IMR-90 (cell line): ENCODE data around the gene RHOBTB1. TPM values are rescaled to one million over a fixed set of nuclear protein-coding genes. Genes with fewer than 3 reads are reported as not detected.

ENCODE experiments used
- ATAC-seq: fragments of 200-7000 bp; cut with Tn5 transposase; 2 replicates; pipeline ENCODE4 v1.9.1; 2020; ENCODE audit warnings: low read depth, mild to moderate bottlenecking, moderate library complexity
- BruUV-seq: library from RNA; stranded (reverse); fragments of 400-500 nt; replicated peaks from 2 replicates; lab custom pipeline; 2021; lab: Mats Ljungman, UMichigan
- CTCF ChIA-PET: fragments of 300-600 bp; formaldehyde crosslinking; extraction: SDS; loops from one replicate; lab custom pipeline; 2021; ENCODE audit warnings: antibody characterized with exemption; lab: Yijun Ruan, JAX
- POLR2A ChIA-PET: fragments of 300-600 bp; sonication (Branson Sonifier 250); formaldehyde crosslinking; loops from one replicate; lab custom pipeline; 2022; ENCODE audit warnings: antibody characterized with exemption; ENCODE audit not compliant: unreplicated experiment; lab: Charles Lee
- DNase-seq: peaks from one replicate; pipeline ENCODE4 v3.0.0; 2013
- H2AFZ ChIP-seq: replicated peaks from 2 replicates; pipeline ENCODE3; 2013; ENCODE audit warnings: low read length, mild to moderate bottlenecking; ENCODE audit not compliant: poor library complexity
- H2AK5ac ChIP-seq: 2 replicates; pipeline ENCODE4 v1.6.1; 2013; ENCODE audit warnings: low read depth, low read length, inconsistent platforms
- H2AK9ac ChIP-seq: replicated peaks from 2 replicates; pipeline ENCODE3; 2013; ENCODE audit warnings: mild to moderate bottlenecking, low read depth, low read length, moderate library complexity; ENCODE audit not compliant: poor library complexity
- H2BK120ac ChIP-seq: 2 replicates; pipeline ENCODE4 v1.6.1; 2013; ENCODE audit warnings: low read depth, low read length, inconsistent platforms
- H2BK15ac ChIP-seq: 3 replicates; pipeline ENCODE4 v1.6.1; 2013; ENCODE audit warnings: low read depth, low read length, inconsistent platforms
- H2BK20ac ChIP-seq: 2 replicates; pipeline ENCODE4 v1.6.1; 2013; ENCODE audit warnings: low read depth, mild to moderate bottlenecking, inconsistent platforms, low read length, moderate library complexity
- H2BK5ac ChIP-seq: 2 replicates; pipeline ENCODE4 v1.6.1; 2013; ENCODE audit warnings: mild to moderate bottlenecking, low read depth, low read length, inconsistent platforms; ENCODE audit not compliant: poor library complexity, severe bottlenecking
- H3K14ac ChIP-seq: replicated peaks from 2 replicates; pipeline ENCODE4 v1.6.1; 2013; ENCODE audit warnings: low read depth, low read length, inconsistent platforms
- H3K18ac ChIP-seq: 2 replicates; pipeline ENCODE4 v1.6.1; 2013; ENCODE audit warnings: low read depth, low read length, control low read depth
- H3K23ac ChIP-seq: 2 replicates; pipeline ENCODE4 v1.6.1; 2013; ENCODE audit warnings: low read depth, low read length, inconsistent platforms
- H3K27ac ChIP-seq: 2 replicates; pipeline ENCODE4 v1.5.1; 2013; ENCODE audit warnings: mild to moderate bottlenecking, control low read depth, low read length; ENCODE audit not compliant: insufficient read depth
- H3K27me3 ChIP-seq: 2 replicates; pipeline ENCODE4 v1.6.1; 2013; ENCODE audit warnings: low read length; ENCODE audit not compliant: control insufficient read depth, insufficient read depth
- H3K36me3 ChIP-seq: 2 replicates; pipeline ENCODE4 v1.6.1; 2013; ENCODE audit warnings: low read length, mixed read lengths; ENCODE audit not compliant: control insufficient read depth, insufficient read depth
- H3K4ac ChIP-seq: 2 replicates; pipeline ENCODE4 v1.6.1; 2013; ENCODE audit warnings: low read depth, low read length, inconsistent platforms
- H3K4me1 ChIP-seq: 2 replicates; pipeline ENCODE4 v1.6.1; 2013; ENCODE audit warnings: low read length, mixed read lengths; ENCODE audit not compliant: control insufficient read depth, insufficient read depth
- H3K4me2 ChIP-seq: 2 replicates; pipeline ENCODE4 v1.6.1; 2013; ENCODE audit warnings: low read depth, mild to moderate bottlenecking, control low read depth, low read length, moderate library complexity
- H3K4me3 ChIP-seq: 2 replicates; pipeline ENCODE4 v1.5.1; 2013; ENCODE audit warnings: low read depth, mild to moderate bottlenecking, control low read depth, low read length, moderate library complexity; ENCODE audit not compliant: insufficient read depth
- H3K56ac ChIP-seq: 2 replicates; pipeline ENCODE4 v1.6.1; 2013; ENCODE audit warnings: low read length, inconsistent platforms; ENCODE audit not compliant: insufficient read depth; ENCODE audit errors: extremely low read depth
- H3K79me1 ChIP-seq, 2 experiments: 2 replicates each; pipeline ENCODE4 v1.6.1; 2013; ENCODE audit warnings: low read length in 2 of 2, inconsistent platforms in 1 of 2, low read depth in 1 of 2
- H3K9ac ChIP-seq: 2 replicates; pipeline ENCODE4 v1.6.1; 2013; ENCODE audit warnings: low read depth, low read length, control low read depth
- H3K9me1 ChIP-seq: 2 replicates; pipeline ENCODE4 v1.6.1; 2013; ENCODE audit warnings: low read length, inconsistent platforms; ENCODE audit not compliant: insufficient read depth
- H3K9me3 ChIP-seq: 2 replicates; pipeline ENCODE4 v1.6.1; 2013; ENCODE audit warnings: low read length; ENCODE audit not compliant: control insufficient read depth, insufficient read depth
- H4K20me1 ChIP-seq: 2 replicates; pipeline ENCODE4 v1.6.1; 2013; ENCODE audit warnings: low read length, inconsistent platforms; ENCODE audit not compliant: insufficient read depth
- H4K5ac ChIP-seq: 2 replicates; pipeline ENCODE4 v1.6.1; 2013; ENCODE audit warnings: mild to moderate bottlenecking, low read depth, low read length, control low read depth
- H4K8ac ChIP-seq, 2 experiments: 2 replicates each; pipeline ENCODE4 v1.6.1; 2013; ENCODE audit warnings: low read depth in 2 of 2, low read length in 2 of 2, control low read depth in 1 of 2, inconsistent platforms in 1 of 2
- H4K91ac ChIP-seq: 2 replicates; pipeline ENCODE4 v1.6.1; 2013; ENCODE audit warnings: low read depth, low read length, inconsistent platforms; ENCODE audit not compliant: insufficient read depth
- BHLHE40 ChIP-seq: fragments of 150-350 bp; IDR thresholded peaks from 2 replicates; pipeline ENCODE4 v1.6.1; 2016; ENCODE audit warnings: mild to moderate bottlenecking, low read depth, low read length
- CHD1 ChIP-seq: IDR thresholded peaks from 2 replicates; pipeline ENCODE4 v1.6.1; 2012; ENCODE audit warnings: low read depth, low read length, improper control_type of control experiment
- FOS ChIP-seq: fragments of 150-350 bp; IDR thresholded peaks from 2 replicates; pipeline ENCODE4 v1.6.1; 2016; ENCODE audit warnings: low read depth, low read length
- MAFK ChIP-seq: IDR thresholded peaks from 2 replicates; pipeline ENCODE4 v1.6.1; 2012; ENCODE audit warnings: low read depth, low read length, improper control_type of control experiment
- MAZ ChIP-seq: IDR thresholded peaks from 2 replicates; pipeline ENCODE4 v1.6.1; 2012; ENCODE audit warnings: low read depth, mild to moderate bottlenecking, low read length, improper control_type of control experiment, moderate library complexity, borderline replicate concordance
- MXI1 ChIP-seq: IDR thresholded peaks from 2 replicates; pipeline ENCODE4 v1.6.1; 2012; ENCODE audit warnings: low read depth, mild to moderate bottlenecking, low read length, moderate library complexity, borderline replicate concordance
- NFE2L2 ChIP-seq: fragments of 150-350 bp; IDR thresholded peaks from 2 replicates; pipeline ENCODE4 v1.6.1; 2016; ENCODE audit warnings: low read depth, mild to moderate bottlenecking, low read length
- POLR2A ChIP-seq: IDR thresholded peaks from 2 replicates; pipeline ENCODE4 v1.6.1; 2012; ENCODE audit warnings: mild to moderate bottlenecking, low read depth, low read length
- RAD21 ChIP-seq: IDR thresholded peaks from 2 replicates; pipeline ENCODE4 v1.6.1; 2012; ENCODE audit warnings: low read length, improper control_type of control experiment
- RCOR1 ChIP-seq: IDR thresholded peaks from 2 replicates; pipeline ENCODE4 v1.6.1; 2012; ENCODE audit warnings: mild to moderate bottlenecking, low read length, improper control_type of control experiment; ENCODE audit not compliant: insufficient replicate concordance
- SMC3 ChIP-seq: fragments of 150-350 bp; IDR thresholded peaks from 2 replicates; pipeline ENCODE4 v1.6.1; 2016; ENCODE audit warnings: low read depth, mild to moderate bottlenecking, antibody characterized with exemption, low read length, moderate library complexity
- WGBS, 2 experiments: methylation state at CpG; one replicate each; pipeline versions ENCODE4 v1.1.5 to v1.1.7; 2013; ENCODE audit warnings: missing lambda C conversion rate in 2 of 2; ENCODE audit not compliant: insufficient read length in 1 of 2; ENCODE audit errors: extremely low coverage in 2 of 2; 5-methylcytosine and 5-hydroxymethylcytosine counted together
- dilution Hi-C: fragments of 300-500 bp; cut with HindIII; formaldehyde crosslinking; loops from one replicate; pipeline ENCODE4 v1.14.3; 2018; ENCODE audit warnings: low sequenced_read_pairs; ENCODE audit not compliant: unreplicated experiment
- in situ Hi-C: fragments of 300-500 bp; cut with MboI; formaldehyde crosslinking; loops from 3 replicates; pipeline ENCODE4 v1.14.3; 2019; ENCODE audit warnings: low sequenced_read_pairs, inconsistent platforms, mixed read lengths
- intact Hi-C: fragments of 100-400 bp; cut with micrococcal nuclease; formaldehyde crosslinking; loops from 2 replicates; pipeline ENCODE4 v1.10.0; 2022
- polyA plus RNA-seq, 3 experiments: library from polyadenylated mRNA; depleted of rRNA; stranded (reverse); fragments of >200 nt; gene quantifications; 2 replicates each; pipeline ENCODE4 v1.2.3, GENCODE V29; 2012; ENCODE audit warnings: low replicate concordance in 1 of 3
- total RNA-seq: library from RNA; depleted of rRNA; stranded (reverse); fragments of >200 nt; gene quantifications from 2 replicates; pipeline ENCODE4 v1.2.3, GENCODE V29; 2012
- TF ChIP-seq, protein P1 (sequence below): conservative IDR thresholded peaks from 2 replicates; pipeline ENCODE4 v1.5.1; 2012; ENCODE audit warnings: mild to moderate bottlenecking, low read depth, low read length, improper control_type of control experiment
- TF ChIP-seq, protein P2 (sequence below): fragments of 150-350 bp; IDR thresholded peaks from 2 replicates; pipeline ENCODE4 v1.6.1; 2016; ENCODE audit warnings: low read depth, mild to moderate bottlenecking, low read length, moderate library complexity, borderline replicate concordance
- TF ChIP-seq, protein P3 (sequence below): fragments of 150-350 bp; IDR thresholded peaks from 2 replicates; pipeline ENCODE4 v1.6.1; 2017; ENCODE audit warnings: mild to moderate bottlenecking, antibody characterized with exemption, low read length, low read depth

RHOBTB1 gene
- total and polyA plus RNA-seq, 2 of the 4 experiments (the other 2 are of a cell fraction), result 8.9 to 15.2 TPM

DNA sequence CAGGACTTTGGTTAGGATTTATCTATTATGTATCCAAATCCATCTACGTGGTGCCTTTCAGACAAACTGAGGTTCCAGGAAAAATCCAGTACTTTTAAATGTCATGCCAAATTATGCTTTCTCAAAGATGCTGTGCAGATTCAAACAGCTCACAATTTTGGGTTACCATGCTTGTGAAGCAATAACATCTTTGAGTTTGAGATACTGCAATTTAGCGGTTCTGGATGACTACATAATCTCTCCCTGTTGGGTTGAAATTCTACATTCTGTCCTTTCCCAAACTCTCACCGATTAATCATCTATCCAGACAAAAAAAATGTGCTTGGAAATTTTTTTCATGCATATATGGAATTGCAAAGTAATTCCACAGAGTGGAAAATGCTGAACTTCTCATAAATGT lies 3.5 kb downstream of the RHOBTB1 start:
- no peak overlapping the region for H3K56ac ChIP-seq
- H3K9me1 ChIP-seq, result peaks cover 11% of the 10 kb centered on the region
- H2AK9ac ChIP-seq, result no peak overlapping the region
- H3K79me1 ChIP-seq, result peaks cover 7 to 55% of the 10 kb centered on the region in 2 experiments; a peak in 3 of 4 replicates
- H3K4me2 ChIP-seq, result no peak overlapping the region
- H4K91ac ChIP-seq, result no peak overlapping the region
- H3K4ac ChIP-seq, result no peak overlapping the region; the same call in 1 of the 2 replicates
- intact Hi-C loops, result loop anchor here (5.0 kb wide), 2 partner anchors 43 to 118 kb away; no protein-coding TSS in a partner anchor
- no peaks in the 10 kb centered on the region for H4K20me1 ChIP-seq
- BruUV-seq, result no TSS peak
- H2AK5ac ChIP-seq, result no peak overlapping the region
- no peak overlapping the region for H3K9ac ChIP-seq
- WGBS, 2 experiments, result no CpG with 5 or more reads among the region's 3 CpGs
- H4K8ac ChIP-seq, result no peak overlapping the region
- no peaks in the 10 kb centered on the region for H3K9me3 ChIP-seq
- ChIA-PET POLR2A (interaction anchor here (0.6 kb wide), 1 partner anchor 810 kb away, joined by 9 read pairs; no protein-coding TSS in a partner anchor), CTCF (interaction anchor here (0.7 kb wide), 2 partner anchors 46 to 817 kb away, joined by 3 to 4 read pairs; no protein-coding TSS in a partner anchor)
- no peak overlapping the region for H2BK120ac ChIP-seq
- dilution Hi-C loops, result no loop called here
- 0 out of 2 replicates have a peak, but pooled peaks cover 4% of the 10 kb centered on the region for H3K36me3 ChIP-seq
- no peak overlapping the region for H2BK15ac ChIP-seq
- no peak overlapping the region for H2BK20ac ChIP-seq
- in situ Hi-C loops, result loop anchor here (25.0 kb wide), 1 partner anchor 1297 kb away; no protein-coding TSS in a partner anchor
- H2AFZ ChIP-seq, result no peak overlapping the region
- no peak overlapping the region for H3K18ac ChIP-seq
- H3K4me3 ChIP-seq, result no peak overlapping the region
- peaks cover 4% of the 10 kb centered on the region for H3K4me1 ChIP-seq
- no peak overlapping the region for H3K23ac ChIP-seq
- H2BK5ac ChIP-seq, result no peak overlapping the region
- no peak overlapping the region for H3K27ac ChIP-seq
- no peak overlapping the region for H3K14ac ChIP-seq
- H3K27me3 ChIP-seq, result no peaks in the 10 kb centered on the region
- no peak for DNase-seq
- no peak overlapping the region for H4K5ac ChIP-seq
- TF ChIP-seq MAZ, result no peak
- no peak for TF ChIP-seq NFE2L2
- TF ChIP-seq MXI1, result no peak
- TF ChIP-seq, protein P1, sequence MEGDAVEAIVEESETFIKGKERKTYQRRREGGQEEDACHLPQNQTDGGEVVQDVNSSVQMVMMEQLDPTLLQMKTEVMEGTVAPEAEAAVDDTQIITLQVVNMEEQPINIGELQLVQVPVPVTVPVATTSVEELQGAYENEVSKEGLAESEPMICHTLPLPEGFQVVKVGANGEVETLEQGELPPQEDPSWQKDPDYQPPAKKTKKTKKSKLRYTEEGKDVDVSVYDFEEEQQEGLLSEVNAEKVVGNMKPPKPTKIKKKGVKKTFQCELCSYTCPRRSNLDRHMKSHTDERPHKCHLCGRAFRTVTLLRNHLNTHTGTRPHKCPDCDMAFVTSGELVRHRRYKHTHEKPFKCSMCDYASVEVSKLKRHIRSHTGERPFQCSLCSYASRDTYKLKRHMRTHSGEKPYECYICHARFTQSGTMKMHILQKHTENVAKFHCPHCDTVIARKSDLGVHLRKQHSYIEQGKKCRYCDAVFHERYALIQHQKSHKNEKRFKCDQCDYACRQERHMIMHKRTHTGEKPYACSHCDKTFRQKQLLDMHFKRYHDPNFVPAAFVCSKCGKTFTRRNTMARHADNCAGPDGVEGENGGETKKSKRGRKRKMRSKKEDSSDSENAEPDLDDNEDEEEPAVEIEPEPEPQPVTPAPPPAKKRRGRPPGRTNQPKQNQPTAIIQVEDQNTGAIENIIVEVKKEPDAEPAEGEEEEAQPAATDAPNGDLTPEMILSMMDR, result no peak
- TF ChIP-seq, protein P2, sequence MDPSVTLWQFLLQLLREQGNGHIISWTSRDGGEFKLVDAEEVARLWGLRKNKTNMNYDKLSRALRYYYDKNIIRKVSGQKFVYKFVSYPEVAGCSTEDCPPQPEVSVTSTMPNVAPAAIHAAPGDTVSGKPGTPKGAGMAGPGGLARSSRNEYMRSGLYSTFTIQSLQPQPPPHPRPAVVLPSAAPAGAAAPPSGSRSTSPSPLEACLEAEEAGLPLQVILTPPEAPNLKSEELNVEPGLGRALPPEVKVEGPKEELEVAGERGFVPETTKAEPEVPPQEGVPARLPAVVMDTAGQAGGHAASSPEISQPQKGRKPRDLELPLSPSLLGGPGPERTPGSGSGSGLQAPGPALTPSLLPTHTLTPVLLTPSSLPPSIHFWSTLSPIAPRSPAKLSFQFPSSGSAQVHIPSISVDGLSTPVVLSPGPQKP, result no peak
- TF ChIP-seq, protein P3, sequence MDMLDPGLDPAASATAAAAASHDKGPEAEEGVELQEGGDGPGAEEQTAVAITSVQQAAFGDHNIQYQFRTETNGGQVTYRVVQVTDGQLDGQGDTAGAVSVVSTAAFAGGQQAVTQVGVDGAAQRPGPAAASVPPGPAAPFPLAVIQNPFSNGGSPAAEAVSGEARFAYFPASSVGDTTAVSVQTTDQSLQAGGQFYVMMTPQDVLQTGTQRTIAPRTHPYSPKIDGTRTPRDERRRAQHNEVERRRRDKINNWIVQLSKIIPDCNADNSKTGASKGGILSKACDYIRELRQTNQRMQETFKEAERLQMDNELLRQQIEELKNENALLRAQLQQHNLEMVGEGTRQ, result no peak
- TF ChIP-seq RCOR1, result no peak
- TF ChIP-seq SMC3, result no peak
- TF ChIP-seq RAD21, result no peak
- TF ChIP-seq MAFK, result no peak
- TF ChIP-seq POLR2A, result no peak
- no peak for TF ChIP-seq BHLHE40
- TF ChIP-seq CHD1, result no peak
- no peak for TF ChIP-seq FOS
- no peak for ATAC-seq
